Ishikawa (cell line): ENCODE results near the gene ANGPTL7.

Experiments used
- CEBPB ChIP-seq: IDR thresholded peaks from 2 replicates; pipeline ENCODE4 v1.6.1; 2012
- CREB1 ChIP-seq: IDR thresholded peaks from 2 replicates; pipeline ENCODE4 v1.6.1; 2012; ENCODE audit warnings: low read depth
- EGR1 ChIP-seq: IDR thresholded peaks from 2 replicates; pipeline ENCODE4 v1.6.1; 2012
- EP300 ChIP-seq: IDR thresholded peaks from 2 replicates; pipeline ENCODE4 v1.6.1; 2012; ENCODE audit warnings: borderline replicate concordance
- FOXM1 ChIP-seq: IDR thresholded peaks from 2 replicates; pipeline ENCODE4 v1.6.1; 2012; ENCODE audit warnings: low read depth, borderline replicate concordance
- NFIC ChIP-seq: IDR thresholded peaks from 2 replicates; pipeline ENCODE4 v1.6.1; 2012
- RAD21 ChIP-seq: IDR thresholded peaks from 2 replicates; pipeline ENCODE4 v1.6.1; 2012; ENCODE audit warnings: low read depth
- TAF1 ChIP-seq: IDR thresholded peaks from 2 replicates; pipeline ENCODE4 v1.6.1; 2012; ENCODE audit warnings: low read depth, mild to moderate bottlenecking
- TCF12 ChIP-seq: IDR thresholded peaks from 2 replicates; pipeline ENCODE4 v1.6.1; 2012; ENCODE audit warnings: low read depth
- TEAD4 ChIP-seq: IDR thresholded peaks from 2 replicates; pipeline ENCODE4 v1.6.1; 2012
- YY1 ChIP-seq: IDR thresholded peaks from 2 replicates; pipeline ENCODE4 v1.6.1; 2012; ENCODE audit warnings: low read depth
- ZBTB7A ChIP-seq: IDR thresholded peaks from 2 replicates; pipeline ENCODE4 v1.6.1; 2012; ENCODE audit warnings: low read depth
- TF ChIP-seq, protein P1 (sequence below): IDR thresholded peaks from 2 replicates; pipeline ENCODE4 v1.6.1; 2012; ENCODE audit warnings: low read depth, mild to moderate bottlenecking
- TF ChIP-seq, protein P2 (sequence below): IDR thresholded peaks from 2 replicates; pipeline ENCODE4 v1.6.1; 2012
- TF ChIP-seq, protein P3 (sequence below): IDR thresholded peaks from 2 replicates; pipeline ENCODE4 v1.6.1; 2012

The ANGPTL7 gene

GRCh38 chr1:11151114-11151513, 38.0 kb upstream of the ANGPTL7 start:
- TF ChIP-seq TAF1 (no peak), TCF12 (no peak), CEBPB (no peak), FOXM1 (no peak), EGR1 (no peak), NFIC (no peak)
- TF ChIP-seq, protein P1, sequence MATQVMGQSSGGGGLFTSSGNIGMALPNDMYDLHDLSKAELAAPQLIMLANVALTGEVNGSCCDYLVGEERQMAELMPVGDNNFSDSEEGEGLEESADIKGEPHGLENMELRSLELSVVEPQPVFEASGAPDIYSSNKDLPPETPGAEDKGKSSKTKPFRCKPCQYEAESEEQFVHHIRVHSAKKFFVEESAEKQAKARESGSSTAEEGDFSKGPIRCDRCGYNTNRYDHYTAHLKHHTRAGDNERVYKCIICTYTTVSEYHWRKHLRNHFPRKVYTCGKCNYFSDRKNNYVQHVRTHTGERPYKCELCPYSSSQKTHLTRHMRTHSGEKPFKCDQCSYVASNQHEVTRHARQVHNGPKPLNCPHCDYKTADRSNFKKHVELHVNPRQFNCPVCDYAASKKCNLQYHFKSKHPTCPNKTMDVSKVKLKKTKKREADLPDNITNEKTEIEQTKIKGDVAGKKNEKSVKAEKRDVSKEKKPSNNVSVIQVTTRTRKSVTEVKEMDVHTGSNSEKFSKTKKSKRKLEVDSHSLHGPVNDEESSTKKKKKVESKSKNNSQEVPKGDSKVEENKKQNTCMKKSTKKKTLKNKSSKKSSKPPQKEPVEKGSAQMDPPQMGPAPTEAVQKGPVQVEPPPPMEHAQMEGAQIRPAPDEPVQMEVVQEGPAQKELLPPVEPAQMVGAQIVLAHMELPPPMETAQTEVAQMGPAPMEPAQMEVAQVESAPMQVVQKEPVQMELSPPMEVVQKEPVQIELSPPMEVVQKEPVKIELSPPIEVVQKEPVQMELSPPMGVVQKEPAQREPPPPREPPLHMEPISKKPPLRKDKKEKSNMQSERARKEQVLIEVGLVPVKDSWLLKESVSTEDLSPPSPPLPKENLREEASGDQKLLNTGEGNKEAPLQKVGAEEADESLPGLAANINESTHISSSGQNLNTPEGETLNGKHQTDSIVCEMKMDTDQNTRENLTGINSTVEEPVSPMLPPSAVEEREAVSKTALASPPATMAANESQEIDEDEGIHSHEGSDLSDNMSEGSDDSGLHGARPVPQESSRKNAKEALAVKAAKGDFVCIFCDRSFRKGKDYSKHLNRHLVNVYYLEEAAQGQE, result no peak

DNA sequence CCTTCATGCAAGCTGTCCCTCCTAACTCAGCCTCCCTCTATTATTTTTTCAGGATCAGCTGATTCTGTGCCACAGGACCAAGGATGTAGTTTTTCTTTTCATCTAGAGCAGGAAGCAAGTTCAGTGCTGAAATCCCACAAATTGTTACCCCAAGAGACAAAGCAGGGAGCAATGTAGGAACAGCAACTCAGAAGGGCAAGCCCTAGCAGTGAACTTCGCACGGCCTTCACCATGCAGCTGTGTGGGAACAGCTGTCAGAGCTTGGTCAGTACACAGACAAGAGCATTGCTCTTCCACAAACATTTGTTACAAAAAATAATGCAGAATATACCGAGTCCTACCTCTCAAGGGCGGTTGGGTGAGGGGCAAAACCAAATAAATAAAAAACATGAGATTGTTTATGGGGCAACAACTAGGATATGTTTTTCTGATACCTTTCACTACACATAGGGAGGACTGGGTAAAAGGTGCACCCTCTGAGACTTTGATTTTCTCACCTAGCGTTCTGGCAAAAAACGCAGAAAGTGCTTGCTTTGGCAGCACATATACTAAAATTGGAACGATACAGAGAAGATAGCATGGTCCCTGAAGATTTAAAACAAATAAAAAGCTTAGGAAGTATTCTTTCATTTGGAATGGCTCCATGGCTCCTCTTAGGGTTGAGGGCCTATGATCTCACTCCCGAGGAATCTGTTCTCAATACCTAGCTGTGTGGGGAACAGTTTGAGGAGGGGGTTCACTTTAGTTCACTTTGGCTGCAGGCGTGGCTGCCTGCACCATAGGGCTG, 37.1 kb upstream of the ANGPTL7 start:
- no peak for TF ChIP-seq TEAD4
- TF ChIP-seq EGR1, result no peak
- TF ChIP-seq TAF1, result no peak
- TF ChIP-seq, protein P2, sequence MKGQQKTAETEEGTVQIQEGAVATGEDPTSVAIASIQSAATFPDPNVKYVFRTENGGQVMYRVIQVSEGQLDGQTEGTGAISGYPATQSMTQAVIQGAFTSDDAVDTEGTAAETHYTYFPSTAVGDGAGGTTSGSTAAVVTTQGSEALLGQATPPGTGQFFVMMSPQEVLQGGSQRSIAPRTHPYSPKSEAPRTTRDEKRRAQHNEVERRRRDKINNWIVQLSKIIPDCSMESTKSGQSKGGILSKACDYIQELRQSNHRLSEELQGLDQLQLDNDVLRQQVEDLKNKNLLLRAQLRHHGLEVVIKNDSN, result no peak
- TF ChIP-seq, protein P3, sequence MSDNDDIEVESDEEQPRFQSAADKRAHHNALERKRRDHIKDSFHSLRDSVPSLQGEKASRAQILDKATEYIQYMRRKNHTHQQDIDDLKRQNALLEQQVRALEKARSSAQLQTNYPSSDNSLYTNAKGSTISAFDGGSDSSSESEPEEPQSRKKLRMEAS, result no peak
- no peak for TF ChIP-seq TCF12
- no peak for TF ChIP-seq NFIC
- no peak for TF ChIP-seq CEBPB
- no peak for TF ChIP-seq CREB1
- TF ChIP-seq YY1, result no peak
- TF ChIP-seq, protein P1, result no peak
- no peak for TF ChIP-seq EP300
- TF ChIP-seq ZBTB7A, result no peak
- no peak for TF ChIP-seq FOXM1
- TF ChIP-seq RAD21, result no peak

GRCh38 chr1:11152755-11153154, 36.4 kb upstream of the ANGPTL7 start:
- TF ChIP-seq YY1 (no peak), ZBTB7A (no peak), FOXM1 (no peak), EGR1 (no peak), TEAD4 (no peak), CREB1 (no peak), CEBPB (no peak), EP300 (no peak), RAD21 (no peak), TCF12 (no peak), NFIC (no peak)
- TF ChIP-seq, protein P3, result no peak
- TF ChIP-seq, protein P2, result no peak
- TF ChIP-seq, protein P1, result no peak

GRCh38 chr1:11153184-11153583, 36.0 kb upstream of the ANGPTL7 start:
- TF ChIP-seq, protein P1, result no peak
- TF ChIP-seq, protein P3, result no peak
- no peak for TF ChIP-seq RAD21
- TF ChIP-seq TAF1, result no peak
- TF ChIP-seq YY1, result no peak
